WTC11 (cell line): ENCODE data around the gene SLC37A3. TPM values are rescaled to one million over a fixed set of nuclear protein-coding genes. Genes with fewer than 3 reads are reported as not detected.

Experiments used
- ATAC-seq: fragments of 200-7000 bp; cut with Tn5 transposase; 2 replicates; pipeline ENCODE4 v1.10.0; 2021; ENCODE audit warnings: mild to moderate bottlenecking, moderate library complexity
- CTCF ChIA-PET: fragments of 300-600 bp; sonication (Branson Sonifier 250); formaldehyde crosslinking; loops from one replicate; lab custom pipeline; 2021; ENCODE audit warnings: antibody characterized with exemption; lab: Charles Lee
- POLR2A ChIA-PET: fragments of 350-600 bp; sonication (Branson Sonifier 250); formaldehyde crosslinking; loops from one replicate; lab custom pipeline; 2021; ENCODE audit warnings: antibody characterized with exemption; lab: Charles Lee
- DNase-seq: peaks from one replicate; pipeline ENCODE4 v3.0.0; 2021; ENCODE audit warnings: low spot score
- H3K27ac Mint-ChIP-seq: 2 replicates; pipeline ENCODE4 v1.8.0; 2021; ENCODE audit warnings: mixed read lengths
- H3K27me3 Mint-ChIP-seq: 2 replicates; pipeline ENCODE4 v1.8.0; 2021; ENCODE audit warnings: low read depth, mild to moderate bottlenecking, moderate library complexity, mixed read lengths
- H3K36me3 Mint-ChIP-seq: 2 replicates; pipeline ENCODE4 v1.8.0; 2021; ENCODE audit warnings: mixed read lengths
- H3K4me1 Mint-ChIP-seq: 2 replicates; pipeline ENCODE4 v1.8.0; 2022; ENCODE audit warnings: mixed read lengths
- H3K4me3 Mint-ChIP-seq: 2 replicates; pipeline ENCODE4 v1.8.0; 2021; ENCODE audit warnings: mild to moderate bottlenecking, moderate library complexity, mixed read lengths
- H3K9me3 Mint-ChIP-seq: 2 replicates; pipeline ENCODE4 v1.8.0; 2021; ENCODE audit warnings: mixed read lengths
- AFF4 ChIP-seq: sonication (generic); formaldehyde crosslinking; IDR thresholded peaks from 2 replicates; pipeline ENCODE4 v1.8.1; 2023; ENCODE audit warnings: mild to moderate bottlenecking, missing genetic modification reagents, borderline replicate concordance
- ATF6 ChIP-seq: sonication (generic); formaldehyde crosslinking; IDR thresholded peaks from 2 replicates; pipeline ENCODE4 v1.8.1; 2023; ENCODE audit warnings: mild to moderate bottlenecking, missing genetic modification reagents
- CTCF ChIP-seq: fragments of 200-600 bp; IDR thresholded peaks from 2 replicates; pipeline ENCODE4 v1.8.0; 2022; ENCODE audit warnings: antibody characterized with exemption
- E2F1 ChIP-seq: sonication (generic); formaldehyde crosslinking; IDR thresholded peaks from 2 replicates; pipeline ENCODE4 v1.8.0; 2022; ENCODE audit warnings: mild to moderate bottlenecking, missing genetic modification reagents
- E2F5 ChIP-seq: sonication (generic); formaldehyde crosslinking; IDR thresholded peaks from 2 replicates; pipeline ENCODE4 v1.8.1; 2022; ENCODE audit warnings: mild to moderate bottlenecking, moderate library complexity, missing genetic modification reagents
- ETV6 ChIP-seq: sonication (generic); formaldehyde crosslinking; IDR thresholded peaks from 2 replicates; pipeline ENCODE4 v1.8.1; 2022; ENCODE audit warnings: mild to moderate bottlenecking, missing genetic modification reagents
- FOXP1 ChIP-seq: sonication (generic); formaldehyde crosslinking; IDR thresholded peaks from 2 replicates; pipeline ENCODE4 v1.8.0; 2022; ENCODE audit warnings: missing genetic modification reagents, mild to moderate bottlenecking, moderate library complexity, borderline replicate concordance
- FOXP4 ChIP-seq: sonication (generic); formaldehyde crosslinking; IDR thresholded peaks from 2 replicates; pipeline ENCODE4 v1.8.0; 2022; ENCODE audit warnings: mild to moderate bottlenecking, missing genetic modification reagents
- GTF2I ChIP-seq: fragments of 250-450 bp; sonication (Bioruptor Pico); conservative IDR thresholded peaks from 2 replicates; pipeline ENCODE4 v1.4.0; 2021; ENCODE audit warnings: mild to moderate bottlenecking
- HMGA2 ChIP-seq: fragments of 250-450 bp; sonication (Bioruptor Pico); IDR thresholded peaks from 2 replicates; pipeline ENCODE4 v1.4.0; 2021; ENCODE audit warnings: mild to moderate bottlenecking, moderate library complexity
- MXD4 ChIP-seq: fragments of 250-450 bp; sonication (Bioruptor Pico); IDR thresholded peaks from 2 replicates; pipeline ENCODE4 v1.8.0; 2021; ENCODE audit warnings: mild to moderate bottlenecking, moderate library complexity, borderline replicate concordance
- MYBL2 ChIP-seq: sonication (generic); formaldehyde crosslinking; IDR thresholded peaks from 2 replicates; pipeline ENCODE4 v1.8.1; 2023; ENCODE audit warnings: mild to moderate bottlenecking, moderate library complexity, missing genetic modification reagents
- NFYB ChIP-seq: sonication (generic); formaldehyde crosslinking; conservative IDR thresholded peaks from 2 replicates; pipeline ENCODE4 v1.8.0; 2022; ENCODE audit warnings: low read depth, missing genetic modification reagents
- NR1H2 ChIP-seq: sonication (generic); formaldehyde crosslinking; IDR thresholded peaks from 2 replicates; pipeline ENCODE4 v1.9.0; 2021; ENCODE audit warnings: mild to moderate bottlenecking, moderate library complexity, missing genetic modification reagents
- RORB ChIP-seq: fragments of 250-450 bp; sonication (Bioruptor Pico); IDR thresholded peaks from 2 replicates; pipeline ENCODE4 v1.9.0; 2021; ENCODE audit warnings: mild to moderate bottlenecking
- SOX15 ChIP-seq: fragments of 250-450 bp; sonication (Bioruptor Pico); IDR thresholded peaks from 2 replicates; pipeline ENCODE4 v1.9.0; 2021; ENCODE audit warnings: mild to moderate bottlenecking
- ZNF138 ChIP-seq: sonication (generic); formaldehyde crosslinking; conservative IDR thresholded peaks from 2 replicates; pipeline ENCODE4 v1.8.1; 2022; ENCODE audit warnings: mild to moderate bottlenecking, moderate library complexity, missing genetic modification reagents
- ZSCAN18 ChIP-seq: fragments of 250-450 bp; sonication (Bioruptor Pico); IDR thresholded peaks from 2 replicates; pipeline ENCODE4 v2.1.2; 2022; ENCODE audit warnings: mild to moderate bottlenecking, moderate library complexity
- total RNA-seq: library from RNA; stranded (reverse); gene quantifications from 3 replicates; pipeline ENCODE4 v1.2.3, GENCODE V29; 2021

Gene SLC37A3
- total RNA-seq, 1 experiment from 2014 or later = 54.8 TPM

- Mint-ChIP-seq H3K36me3 (no peaks in the 10 kb centered on the region), H3K27ac (no peak overlapping the region), H3K4me3 (no peak overlapping the region), H3K9me3 (no peaks in the 10 kb centered on the region), H3K27me3 (no peaks in the 10 kb centered on the region), H3K4me1 (no peaks in the 10 kb centered on the region)
- ATAC-seq = no peak
- no peak for TF ChIP-seq E2F1 (CRISPR knock-in tag)
- TF ChIP-seq RORB (CRISPR knock-in tag) = no peak
- TF ChIP-seq ATF6 (CRISPR knock-in tag) = no peak
- TF ChIP-seq MXD4 (CRISPR knock-in tag) = no peak
- no peak for TF ChIP-seq FOXP4
- TF ChIP-seq NR1H2 (CRISPR knock-in tag) = no peak
- TF ChIP-seq E2F5 (CRISPR knock-in tag) = no peak
- TF ChIP-seq NFYB (CRISPR knock-in tag) = no peak
- no peak for TF ChIP-seq GTF2I (CRISPR knock-in tag)
- TF ChIP-seq SOX15 (CRISPR knock-in tag) = no peak
- TF ChIP-seq ETV6 (CRISPR knock-in tag) = no peak
- TF ChIP-seq FOXP1 (CRISPR knock-in tag) = no peak
- TF ChIP-seq MYBL2 = no peak
- POLR2A ChIA-PET = no interaction called here
- no peak for DNase-seq
- CTCF ChIA-PET = no interaction called here
These were observed 108.5 kb downstream of the SLC37A3 start for GRCh38 chr7:140289804-140290203.

GRCh38 chr7:140287988-140288387 lies 110.3 kb downstream of the SLC37A3 start:
- ATAC-seq = no peak
- no peaks in the 10 kb centered on the region for H3K4me1 Mint-ChIP-seq
- POLR2A ChIA-PET = no interaction called here
- no peak for DNase-seq
- H3K27ac Mint-ChIP-seq = no peak overlapping the region
- peaks cover 4% of the 10 kb centered on the region; the same call in 1 of the 2 replicates for H3K9me3 Mint-ChIP-seq
- H3K4me3 Mint-ChIP-seq = no peak overlapping the region
- H3K36me3 Mint-ChIP-seq = no peaks in the 10 kb centered on the region
- CTCF ChIA-PET = interaction anchor here (0.6 kb wide), 1 partner anchor 16 kb away, joined by 3 read pairs; no protein-coding TSS in a partner anchor
- TF ChIP-seq HMGA2 (CRISPR knock-in tag) (no peak), MXD4 (CRISPR knock-in tag) (no peak), ZSCAN18 (CRISPR knock-in tag) (no peak)
- TF ChIP-seq, all 79 proteins: peak for 0
- H3K27me3 Mint-ChIP-seq = no peaks in the 10 kb centered on the region

GRCh38 chr7:140285938-140286337 lies 112.4 kb downstream of the SLC37A3 start:
- Mint-ChIP-seq H3K9me3 (peaks cover 4% of the 10 kb centered on the region; the same call in 1 of the 2 replicates), H3K36me3 (no peaks in the 10 kb centered on the region), H3K27me3 (no peaks in the 10 kb centered on the region; the same call in 1 of the 2 replicates), H3K27ac (no peak overlapping the region), H3K4me3 (no peak overlapping the region), H3K4me1 (no peaks in the 10 kb centered on the region)
- ChIA-PET CTCF (no interaction called here), POLR2A (no interaction called here)
- DNase-seq = no peak
- no peak for ATAC-seq
- TF ChIP-seq CTCF (no peak), MXD4 (CRISPR knock-in tag) (no peak), HMGA2 (CRISPR knock-in tag) (no peak), AFF4 (CRISPR knock-in tag) (no peak), ZNF138 (CRISPR knock-in tag) (no peak)
